H1 (cell line): ENCODE results near the gene SS18L1. TPM values are rescaled to one million over a fixed set of nuclear protein-coding genes. Genes with fewer than 3 reads are reported as not detected.

Source experiments
- CTCF ChIA-PET: fragments of 300-600 bp; sonication (Branson Sonifier 250); formaldehyde crosslinking; loops from one replicate; lab custom pipeline; 2021; ENCODE audit not compliant: partially characterized antibody; lab: Charles Lee
- POLR2A ChIA-PET: fragments of 300-600 bp; sonication (Branson Sonifier 250); formaldehyde crosslinking; loops from one replicate; lab custom pipeline; 2021; ENCODE audit warnings: inconsistent platforms; ENCODE audit not compliant: partially characterized antibody; lab: Charles Lee
- DNase-seq, 2 experiments: peaks; one replicate each; pipeline versions ENCODE4 v3.0.0 to v3.0.0-alpha.2; 2010 to 2022; ENCODE audit warnings: low spot score in 2 of 2, low read depth in 1 of 2, mixed read lengths in 1 of 2
- FAIRE-seq: peaks from 2 replicates; lab custom pipeline; 2011; peaks lifted over from hg19 to GRCh38; lab: Jason Lieb, UNC
- H2AFZ ChIP-seq: 2 replicates; pipeline ENCODE4 v1.8.1; 2012; ENCODE audit warnings: low read length, inconsistent platforms
- H2AK5ac ChIP-seq: 2 replicates; pipeline ENCODE4 v1.6.1; 2013; ENCODE audit warnings: low read depth, low read length
- H2BK120ac ChIP-seq: replicated peaks from 2 replicates; pipeline ENCODE3; 2013; ENCODE audit warnings: low read depth, low read length, inconsistent platforms
- H2BK12ac ChIP-seq: 2 replicates; pipeline ENCODE4 v1.6.1; 2013; ENCODE audit warnings: low read depth, low read length
- H2BK15ac ChIP-seq: 2 replicates; pipeline ENCODE4 v1.6.1; 2013; ENCODE audit warnings: low read length
- H2BK20ac ChIP-seq: 2 replicates; pipeline ENCODE4 v1.6.1; 2013; ENCODE audit warnings: low read length
- H2BK5ac ChIP-seq: 2 replicates; pipeline ENCODE4 v1.6.1; 2013; ENCODE audit warnings: low read depth, low read length
- H3K14ac ChIP-seq: 2 replicates; pipeline ENCODE4 v1.6.1; 2013; ENCODE audit warnings: inconsistent platforms; ENCODE audit not compliant: insufficient read length
- H3K18ac ChIP-seq: 2 replicates; pipeline ENCODE4 v1.6.1; 2013; ENCODE audit warnings: low read length; ENCODE audit errors: extremely low read depth
- H3K23ac ChIP-seq: 2 replicates; pipeline ENCODE4 v1.6.1; 2013; ENCODE audit warnings: inconsistent platforms; ENCODE audit not compliant: insufficient read length
- H3K23me2 ChIP-seq: 2 replicates; pipeline ENCODE4 v1.6.1; 2013; ENCODE audit warnings: low read depth, low read length
- H3K27ac ChIP-seq: 2 replicates; pipeline ENCODE4 v1.6.1; 2011; ENCODE audit warnings: low read depth, low read length, inconsistent platforms
- H3K27me3 ChIP-seq, 4 experiments: replicated peaks in 1 of 4; 1 replicate in 1 of 4; 2 replicates in 3 of 4; pipeline versions ENCODE4 v1.6.1 to v1.8.1; 2011 to 2013; ENCODE audit warnings: low read length in 3 of 4, mild to moderate bottlenecking in 3 of 4, inconsistent platforms in 2 of 4, mixed read lengths in 2 of 4, moderate library complexity in 1 of 4; ENCODE audit not compliant: control insufficient read depth in 3 of 4, insufficient read depth in 3 of 4; ENCODE audit errors: extremely low read depth in 1 of 4
- H3K36me3 ChIP-seq, 4 experiments: 2 replicates each; pipeline versions ENCODE4 v1.6.1 to v1.8.1; 2011 to 2013; ENCODE audit warnings: mild to moderate bottlenecking in 4 of 4, low read length in 3 of 4, moderate library complexity in 2 of 4, control low read depth in 1 of 4, inconsistent platforms in 1 of 4; ENCODE audit not compliant: insufficient read depth in 4 of 4, control insufficient read depth in 2 of 4
- H3K4ac ChIP-seq: replicated peaks from 2 replicates; pipeline ENCODE3; 2013; ENCODE audit warnings: low read length, low read depth, mixed read lengths, inconsistent platforms; ENCODE audit not compliant: insufficient read length
- H3K4me1 ChIP-seq, 4 experiments: replicated peaks in 1 of 4; 1 replicate in 1 of 4; 2 replicates in 3 of 4; pipeline versions ENCODE4 v1.6.1 to v1.8.1; 2011 to 2013; ENCODE audit warnings: low read length in 3 of 4, inconsistent platforms in 2 of 4, mixed read lengths in 1 of 4; ENCODE audit not compliant: insufficient read depth in 4 of 4, control insufficient read depth in 3 of 4
- H3K4me2 ChIP-seq, 2 experiments: 2 replicates each; pipeline versions ENCODE4 v1.6.1 to v1.8.1; 2011 to 2013; ENCODE audit warnings: low read depth in 2 of 2, low read length in 2 of 2, control low read depth in 1 of 2, inconsistent platforms in 1 of 2, mild to moderate bottlenecking in 1 of 2; ENCODE audit not compliant: insufficient read depth in 1 of 2
- H3K4me3 ChIP-seq, 4 experiments: fragments of 200-600, 300-600 bp in 1 of 4; sonication (generic), shearing (Covaris generic), sonication (Bioruptor Twin) in 1 of 4; 2 replicates each; pipeline versions ENCODE4 v1.5.1 to v1.8.1; 2011 to 2016; ENCODE audit warnings: low read length in 4 of 4, low read depth in 3 of 4, control low read depth in 2 of 4, inconsistent platforms in 2 of 4, mild to moderate bottlenecking in 2 of 4, mixed read lengths in 1 of 4, moderate library complexity in 1 of 4; ENCODE audit not compliant: insufficient read depth in 2 of 4; ENCODE audit errors: extremely low read depth in 1 of 4
- H3K56ac ChIP-seq: replicated peaks from 2 replicates; pipeline ENCODE3; 2013; ENCODE audit warnings: low read depth, mild to moderate bottlenecking, mixed read lengths, low read length, inconsistent platforms; ENCODE audit not compliant: insufficient read length
- H3K79me1 ChIP-seq: 2 replicates; pipeline ENCODE4 v1.6.1; 2013; ENCODE audit warnings: low read depth, low read length, control low read depth
- H3K79me2 ChIP-seq, 2 experiments: 2 replicates each; pipeline versions ENCODE4 v1.6.1 to v1.8.1; 2012 to 2013; ENCODE audit warnings: low read length in 2 of 2, mild to moderate bottlenecking in 2 of 2, inconsistent platforms in 1 of 2; ENCODE audit not compliant: insufficient read depth in 2 of 2, control insufficient read depth in 1 of 2
- H3K9ac ChIP-seq, 4 experiments: replicated peaks in 1 of 4; 1 replicate in 1 of 4; 2 replicates in 3 of 4; pipeline versions ENCODE4 v1.6.1 to v1.8.1; 2011 to 2013; ENCODE audit warnings: low read depth in 3 of 4, low read length in 3 of 4, control low read depth in 2 of 4, mild to moderate bottlenecking in 2 of 4, moderate library complexity in 2 of 4, inconsistent platforms in 1 of 4; ENCODE audit errors: extremely low read depth in 1 of 4
- H3K9me3 ChIP-seq, 2 experiments: 2 replicates each; pipeline versions ENCODE4 v1.6.1 to v1.8.1; 2012 to 2013; ENCODE audit warnings: mild to moderate bottlenecking in 2 of 2, moderate library complexity in 2 of 2, control low read depth in 1 of 2, inconsistent platforms in 1 of 2, low read depth in 1 of 2, low read length in 1 of 2, mixed read lengths in 1 of 2; ENCODE audit not compliant: insufficient read depth in 2 of 2
- H4K20me1 ChIP-seq, 2 experiments: replicated peaks in 1 of 2; 2 replicates each; pipeline versions ENCODE3 to v1.8.1; 2011 to 2013; ENCODE audit warnings: inconsistent platforms in 2 of 2, low read length in 2 of 2, mild to moderate bottlenecking in 1 of 2; ENCODE audit not compliant: insufficient read depth in 2 of 2, control insufficient read depth in 1 of 2
- H4K5ac ChIP-seq: 2 replicates; pipeline ENCODE4 v1.6.1; 2013; ENCODE audit warnings: low read length, low read depth, mixed read lengths, inconsistent platforms; ENCODE audit not compliant: insufficient read length
- H4K8ac ChIP-seq: 2 replicates; pipeline ENCODE4 v1.8.0; 2013; ENCODE audit warnings: mild to moderate bottlenecking, moderate library complexity, low read length, inconsistent platforms; ENCODE audit not compliant: insufficient read depth; ENCODE audit errors: extremely low read depth
- H4K91ac ChIP-seq: replicated peaks from 2 replicates; pipeline ENCODE3; 2013; ENCODE audit warnings: low read length, mixed read lengths, inconsistent platforms; ENCODE audit not compliant: insufficient read length
- BRCA1 ChIP-seq: IDR thresholded peaks from 2 replicates; pipeline ENCODE4 v1.6.1; 2012; ENCODE audit warnings: low read depth, low read length, improper control_type of control experiment
- CREB1 ChIP-seq: IDR thresholded peaks from 2 replicates; pipeline ENCODE4 v1.6.1; 2012; ENCODE audit warnings: inconsistent platforms
- KDM1A ChIP-seq: fragments of 200-600, 300-600 bp; sonication (generic); IDR thresholded peaks from 2 replicates; pipeline ENCODE4 v1.7.1; 2016; ENCODE audit warnings: mild to moderate bottlenecking, low read length, borderline replicate concordance
- NRF1 ChIP-seq: IDR thresholded peaks from 2 replicates; pipeline ENCODE4 v1.6.1; 2011; ENCODE audit warnings: mild to moderate bottlenecking, low read depth, low read length, improper control_type of control experiment
- POU5F1 ChIP-seq: IDR thresholded peaks from 2 replicates; pipeline ENCODE4 v1.6.1; 2011; ENCODE audit warnings: low read depth, mild to moderate bottlenecking, low read length, moderate library complexity
- SAP30 ChIP-seq: fragments of 300-600 bp; sonication (generic); IDR thresholded peaks from 2 replicates; pipeline ENCODE4 v1.7.1; 2012; ENCODE audit warnings: low read length, moderate library complexity, mild to moderate bottlenecking, inconsistent platforms; ENCODE audit not compliant: insufficient read depth, insufficient replicate concordance
- SIN3A ChIP-seq, 2 experiments: IDR thresholded peaks in 1 of 2; conservative IDR thresholded peaks in 1 of 2; 2 replicates each; pipeline ENCODE4 v1.6.1; 2011 to 2012; ENCODE audit warnings: low read length in 2 of 2, improper control_type of control experiment in 1 of 2, low read depth in 1 of 2, mild to moderate bottlenecking in 1 of 2
- TAF7 ChIP-seq: optimal IDR thresholded peaks from 2 replicates; pipeline ENCODE3; 2011; ENCODE audit warnings: low read depth, mild to moderate bottlenecking, inconsistent platforms, low read length, moderate library complexity, borderline replicate concordance
- ZNF274 ChIP-seq: IDR thresholded peaks from 2 replicates; pipeline ENCODE4 v1.7.0; 2012; ENCODE audit warnings: low read length, borderline replicate concordance; ENCODE audit errors: extremely low read depth
- WGBS, 2 experiments: shearing (Covaris generic) in 1 of 2; methylation state at CpG; one replicate each; pipeline versions ENCODE4 v1.1.6 to v1.1.7; 2013 to 2015; ENCODE audit warnings: low lambda C conversion rate in 2 of 2, mixed read lengths in 2 of 2, inconsistent platforms in 1 of 2, low coverage in 1 of 2, missing lambda C conversion rate in 1 of 2; ENCODE audit not compliant: insufficient replicate concordance in 2 of 2, insufficient coverage in 1 of 2, insufficient read length in 1 of 2; ENCODE audit errors: extremely low coverage in 1 of 2, missing lambda C conversion rate in 1 of 2; 5-methylcytosine and 5-hydroxymethylcytosine counted together
- polyA plus RNA-seq, 7 experiments: library from polyadenylated mRNA; depleted of rRNA in 3 of 7; stranded (reverse) in 5 of 7; unstranded in 2 of 7; fragments of >200 nt in 5 of 7; fragments of 200-250 nt in 2 of 7; gene quantifications; 1 replicate in 5 of 7; 2 replicates in 1 of 7; 4 replicates in 1 of 7; pipeline versions ENCODE4 v1.2.1 to v1.2.3, GENCODE V29; 2011 to 2013; ENCODE audit warnings: missing spikeins in 2 of 7, mixed read lengths in 2 of 7
- total RNA-seq: library from RNA; stranded (reverse); fragmentation: NEBNext Ultra II Directional; extraction: Animal tissue kit (Norgen Biotek cat#: 25700); gene quantifications from 2 replicates; pipeline ENCODE4 v1.2.1, GENCODE V29; 2021
- TF ChIP-seq, protein P1 (sequence below): IDR thresholded peaks from 2 replicates; pipeline ENCODE4 v1.6.1; 2012; ENCODE audit warnings: inconsistent platforms

Gene SS18L1
- total and polyA plus RNA-seq, 2 of the 8 experiments (the other 6 are each of a cell fraction or from before 2014, with no cell fraction given): 28.4 to 29.7 TPM

DNA sequence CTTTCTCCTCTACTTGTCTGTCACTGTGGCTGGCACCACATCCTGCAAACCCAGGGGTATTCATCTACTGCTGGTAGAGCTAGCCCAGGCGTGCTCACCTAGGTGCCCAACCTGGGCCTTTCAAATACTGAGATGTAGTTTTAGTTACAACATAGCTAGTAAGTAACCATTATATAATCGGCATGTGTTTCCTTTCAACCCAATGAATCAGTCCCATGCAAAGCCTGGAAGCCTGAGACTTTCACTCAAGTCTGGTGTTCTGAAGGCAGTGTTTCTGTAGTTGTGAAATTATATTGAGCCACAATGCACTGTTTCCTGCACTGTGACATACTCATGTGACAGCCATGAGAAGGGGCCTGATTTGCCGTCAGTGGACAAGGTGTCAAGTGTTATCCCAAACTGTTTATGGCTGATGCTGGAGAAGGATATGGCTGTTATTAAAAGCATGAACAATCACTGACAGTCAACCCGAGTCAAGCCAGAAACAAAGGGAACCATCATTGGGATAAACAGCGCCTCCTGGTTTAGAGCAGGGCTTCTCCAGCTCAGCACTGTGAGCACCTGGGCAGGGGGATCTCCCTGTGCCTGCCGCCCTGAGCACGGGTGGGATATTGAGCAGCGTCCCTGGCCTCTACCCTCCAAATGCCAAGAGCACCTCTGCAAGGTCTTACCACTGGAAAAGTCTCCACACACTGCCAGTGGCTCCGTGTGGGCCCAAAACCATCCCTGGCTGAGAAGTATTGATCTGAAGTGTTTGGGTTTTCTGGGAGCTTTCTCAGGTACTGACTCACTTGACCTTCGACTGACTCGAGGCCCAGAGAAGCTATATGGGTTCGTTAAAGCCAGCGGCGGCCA, 1.9 kb upstream of the SS18L1 start:
- CTCF ChIA-PET: interaction anchor here (0.6 to 2.1 kb wide), 17 partner anchors 12 to 391 kb away, joined by 3 to 11 read pairs (median 3); partner anchors contain the start of gene ADRM1
- Histone ChIP-seq H2BK15ac (no peak overlapping the region), H3K23me2 (peaks cover 3% of the 10 kb centered on the region; the same call in 1 of the 2 replicates), H3K4ac (no peak overlapping the region), H2BK5ac (no peak overlapping the region), H3K9ac (peak overlapping the region in 2 of 4 experiments; percentile 89 to 92; a peak in 5 of 7 replicates), H4K91ac (no peak overlapping the region), H2AFZ (no peak overlapping the region), H4K20me1 (peaks cover 38 to 54% of the 10 kb centered on the region in 2 experiments), H3K4me1 (peaks cover 0 to 12% (median 4%) of the 10 kb centered on the region in 4 experiments; a peak in 5 of 7 replicates), H3K4me3 (peak overlapping the region; percentile 43 to 81 (median 65)), H3K79me1 (peaks cover 17% of the 10 kb centered on the region), H4K5ac (no peak overlapping the region), H3K14ac (no peak overlapping the region), H3K79me2 (peaks cover 39 to 66% of the 10 kb centered on the region in 2 experiments), H3K27ac (no peak overlapping the region), H2AK5ac (no peak overlapping the region), H3K27me3 (no peaks in the 10 kb centered on the region), H3K36me3 (peaks cover 26 to 47% (median 36%) of the 10 kb centered on the region in 4 experiments), H2BK20ac (no peak overlapping the region), H3K4me2 (peak overlapping the region; percentile 68 to 71), H3K9me3 (no peaks in the 10 kb centered on the region), H4K8ac (peak overlapping the region; percentile 41; the same call in 1 of the 2 replicates), H3K23ac (peak overlapping the region; percentile 77), H3K56ac (no peak overlapping the region), H2BK12ac (no peak overlapping the region), H3K18ac (no peak overlapping the region), H2BK120ac (no peak overlapping the region)
- no peak for FAIRE-seq
- WGBS, 2 experiments: 34% methylated on average over 14 of the region's 14 CpGs; no CpG with 5 or more reads in 1 of the 2 experiments
- POLR2A ChIA-PET: interaction anchor here (0.8 to 5.6 kb wide), 15 partner anchors 9 to 135 kb away, joined by 3 to 62 read pairs (median 5); partner anchors contain the start of genes LSM14B and MTG2
- DNase-seq: no peak
- TF ChIP-seq SIN3A (conservative IDR thresholded peaks at IDR 0.05 in 1 of 2, IDR thresholded peaks at IDR 0.05 in 1 of 2; ENCODE audit: low read depth in 1 of 2, low read length in 2 of 2) (0 out of 4 replicates have a peak, but pooled peaks of 1 of the 2 experiments have one; percentile 48), POU5F1 (no peak), NRF1 (no peak), SAP30 (no peak), KDM1A (no peak), CREB1 (no peak), BRCA1 (no peak), TAF7 (no peak), ZNF274 (no peak)
- TF ChIP-seq, protein P1, sequence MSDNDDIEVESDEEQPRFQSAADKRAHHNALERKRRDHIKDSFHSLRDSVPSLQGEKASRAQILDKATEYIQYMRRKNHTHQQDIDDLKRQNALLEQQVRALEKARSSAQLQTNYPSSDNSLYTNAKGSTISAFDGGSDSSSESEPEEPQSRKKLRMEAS: 0 out of 2 replicates have a peak, but pooled peaks have one; percentile 6
